HG02938 (cell line): ENCODE data around the gene TRANK1.
A peak's percentile ranks its signal among the peaks of the same experiment; 100 is the strongest.

Source experiments
- ATAC-seq: cut with Tn5 transposase; IDR thresholded peaks from one replicate; pipeline ENCODE4 v1.9.1; 2021; ENCODE audit warnings: mild to moderate bottlenecking, moderate library complexity; ENCODE audit not compliant: unreplicated experiment

Gene TRANK1

GRCh38 chr3:36813305-36813704 is 131.5 kb downstream of the TRANK1 start:
- no peak for ATAC-seq

- no peak for ATAC-seq
Measured at GRCh38 chr3:36812240-36812639, 132.6 kb downstream of the TRANK1 start.

GRCh38 chr3:36811768-36812167 is 133.1 kb downstream of the TRANK1 start:
- ATAC-seq = no peak

- ATAC-seq = no peak
Measured at GRCh38 chr3:36804295-36805055, 140.4 kb downstream of the TRANK1 start.

GRCh38 chr3:36803091-36803791 is 141.6 kb downstream of the TRANK1 start:
- no peak for ATAC-seq

GRCh38 chr3:36800533-36801116 is 144.2 kb downstream of the TRANK1 start:
- no peak for ATAC-seq

GRCh38 chr3:36796881-36797280 is 148.0 kb downstream of the TRANK1 start:
- no peak for ATAC-seq

- no peak for ATAC-seq
Measured at GRCh38 chr3:36796161-36796560, 148.7 kb downstream of the TRANK1 start.

GRCh38 chr3:36795622-36796021 is 149.2 kb downstream of the TRANK1 start:
- no peak for ATAC-seq

- no peak for ATAC-seq
Measured at GRCh38 chr3:36792342-36792741, 152.5 kb downstream of the TRANK1 start.

GRCh38 chr3:36790765-36791164 is 154.1 kb downstream of the TRANK1 start:
- no peak for ATAC-seq

- ATAC-seq = no peak
Measured at GRCh38 chr3:36786921-36787890, 157.6 kb downstream of the TRANK1 start.

- ATAC-seq = no peak
Measured at GRCh38 chr3:36784138-36784635, 160.7 kb downstream of the TRANK1 start.

GRCh38 chr3:36777424-36778218 is 167.2 kb downstream of the TRANK1 start:
- peak; percentile 76 for ATAC-seq
